Endothelial cell of umbilical vein (primary cell): ENCODE measurements around the gene ETV6. TPM values are rescaled to one million over a fixed set of nuclear protein-coding genes. Genes with fewer than 3 reads are reported as not detected.

Experiments used
- BruUV-seq: library from RNA; stranded (reverse); fragments of 400-500 nt; replicated peaks from 2 replicates; lab custom pipeline; 2021; lab: Mats Ljungman, UMichigan
- CTCF ChIA-PET: fragments of 300-600, 350-600 bp; sonication (Branson Sonifier 250); formaldehyde crosslinking; loops from one replicate; lab custom pipeline; 2021; ENCODE audit warnings: antibody characterized with exemption, inconsistent platforms; lab: Charles Lee
- POLR2A ChIA-PET: fragments of 300-600, 350-600 bp; sonication (Branson Sonifier 250); formaldehyde crosslinking; loops from one replicate; lab custom pipeline; 2021; ENCODE audit warnings: antibody characterized with exemption, inconsistent platforms; lab: Charles Lee
- DNase-seq: peaks from one replicate; pipeline ENCODE4 v3.0.0-alpha.2; 2011; ENCODE audit warnings: low read depth, low spot score
- FAIRE-seq: peaks from 2 replicates; lab custom pipeline; 2011; peaks lifted over from hg19 to GRCh38; lab: Jason Lieb, UNC
- H2AFZ ChIP-seq: 2 replicates; pipeline ENCODE4 v1.6.0; 2012; ENCODE audit warnings: low read depth, low read length, control low read depth, inconsistent platforms
- H3K27ac ChIP-seq: 2 replicates; pipeline ENCODE4 v1.5.1; 2011; ENCODE audit warnings: low read depth, mild to moderate bottlenecking, control low read depth, low read length, moderate library complexity; ENCODE audit not compliant: insufficient read depth
- H3K27me3 ChIP-seq, 2 experiments: 2 replicates each; pipeline versions ENCODE4 v1.6.0 to v1.6.1; 2011; ENCODE audit warnings: low read length in 2 of 2, mixed read lengths in 1 of 2; ENCODE audit not compliant: control insufficient read depth in 2 of 2, insufficient read depth in 2 of 2
- H3K36me3 ChIP-seq, 2 experiments: 2 replicates in 1 of 2; 3 replicates in 1 of 2; pipeline ENCODE4 v1.5.1; 2011; ENCODE audit warnings: low read length in 2 of 2, mild to moderate bottlenecking in 1 of 2, moderate library complexity in 1 of 2; ENCODE audit not compliant: control insufficient read depth in 2 of 2, insufficient read depth in 2 of 2; ENCODE audit errors: extremely low read depth in 1 of 2
- H3K4me1 ChIP-seq: 3 replicates; pipeline ENCODE4 v1.5.1; 2011; ENCODE audit warnings: mild to moderate bottlenecking, low read length; ENCODE audit not compliant: control insufficient read depth, insufficient read depth; ENCODE audit errors: extremely low read depth
- H3K4me2 ChIP-seq: 2 replicates; pipeline ENCODE4 v1.6.1; 2011; ENCODE audit warnings: low read length, control low read depth, mixed read lengths; ENCODE audit not compliant: insufficient read depth
- H3K4me3 ChIP-seq, 3 experiments: fragments of 200-600 bp in 1 of 3; sonication (generic), shearing (Covaris generic) in 1 of 3; replicated peaks in 1 of 3; 2 replicates each; pipeline ENCODE4 v1.5.1; 2011 to 2016; ENCODE audit warnings: control low read depth in 3 of 3, low read length in 3 of 3, mild to moderate bottlenecking in 2 of 3, inconsistent platforms in 1 of 3, low read depth in 1 of 3, moderate library complexity in 1 of 3; ENCODE audit not compliant: insufficient read depth in 1 of 3
- H3K79me2 ChIP-seq: 2 replicates; pipeline ENCODE4 v1.6.0; 2012; ENCODE audit warnings: low read length, inconsistent platforms; ENCODE audit not compliant: control insufficient read depth, insufficient read depth
- H3K9ac ChIP-seq: replicated peaks from 2 replicates; pipeline ENCODE3; 2011; ENCODE audit warnings: low read length, control low read depth; ENCODE audit not compliant: insufficient read depth; ENCODE audit errors: extremely low read depth
- H3K9me1 ChIP-seq: replicated peaks from 3 replicates; pipeline ENCODE4 v1.6.0; 2011; ENCODE audit warnings: mild to moderate bottlenecking, low read length; ENCODE audit not compliant: control insufficient read depth, insufficient read depth; ENCODE audit errors: extremely low read depth
- H3K9me3 ChIP-seq: replicated peaks from 2 replicates; pipeline ENCODE4 v1.5.1; 2012; ENCODE audit warnings: low read length, inconsistent platforms; ENCODE audit not compliant: control insufficient read depth, insufficient read depth
- H4K20me1 ChIP-seq: replicated peaks from 2 replicates; pipeline ENCODE3; 2011; ENCODE audit warnings: mild to moderate bottlenecking, low read length; ENCODE audit not compliant: control insufficient read depth, insufficient read depth; ENCODE audit errors: extremely low read depth
- CTCF ChIP-seq, 2 donors: IDR thresholded peaks; 1 replicate in 1 of 2; 2 replicates in 1 of 2; pipeline ENCODE4 v1.5.1; 2011; ENCODE audit warnings: low read length in 2 of 2, mild to moderate bottlenecking in 2 of 2, moderate library complexity in 2 of 2, control low read depth in 1 of 2, inconsistent platforms in 1 of 2, low read depth in 1 of 2; ENCODE audit not compliant: insufficient read depth in 1 of 2; ENCODE audit errors: extremely low read depth in 1 of 2
- EZH2 ChIP-seq: IDR thresholded peaks from 2 replicates; pipeline ENCODE4 v1.6.1; 2012; ENCODE audit warnings: borderline replicate concordance, low read depth, mild to moderate bottlenecking, moderate library complexity, low read length, inconsistent platforms; ENCODE audit not compliant: severe bottlenecking
- FOS ChIP-seq: IDR thresholded peaks from 2 replicates; pipeline ENCODE4 v1.6.1; 2011; ENCODE audit warnings: mild to moderate bottlenecking, low read length, moderate library complexity, borderline replicate concordance; ENCODE audit not compliant: insufficient read depth
- GATA2 ChIP-seq: IDR thresholded peaks from 2 replicates; pipeline ENCODE4 v1.7.0; 2011; ENCODE audit warnings: low read depth, mild to moderate bottlenecking, moderate library complexity, mixed read lengths, low read length; ENCODE audit not compliant: insufficient read length, insufficient read depth
- JUN ChIP-seq: IDR thresholded peaks from 2 replicates; pipeline ENCODE4 v1.6.1; 2011; ENCODE audit warnings: borderline replicate concordance, low read depth; ENCODE audit not compliant: insufficient read length, insufficient read depth
- MAX ChIP-seq: IDR thresholded peaks from 2 replicates; pipeline ENCODE4 v1.6.1; 2011; ENCODE audit not compliant: insufficient read depth, insufficient read length
- MYC ChIP-seq: IDR thresholded peaks from one replicate; pipeline ENCODE4 v1.6.1; 2011; ENCODE audit warnings: mild to moderate bottlenecking, low read depth, low read length
- POLR2A ChIP-seq: IDR thresholded peaks from 2 replicates; pipeline ENCODE4 v1.6.1; 2012; ENCODE audit warnings: low read depth, mild to moderate bottlenecking, control low read depth, low read length
- POLR2AphosphoS5 ChIP-seq: IDR thresholded peaks from 2 replicates; pipeline ENCODE4 v1.6.1; 2012; ENCODE audit warnings: low read depth, mild to moderate bottlenecking, control low read depth, low read length, moderate library complexity; ENCODE audit not compliant: insufficient read depth
- dilution Hi-C: fragments of 300-500 bp; cut with MboI; formaldehyde crosslinking; loops from one replicate; pipeline ENCODE4 v1.15.0; 2019; ENCODE audit warnings: low sequenced_read_pairs; ENCODE audit not compliant: extremely low pct_ligation_motif_present
- intact Hi-C: fragments of 100-400 bp; cut with micrococcal nuclease; formaldehyde crosslinking; loops from one replicate; pipeline ENCODE4 v1.10.0; 2022
- polyA plus RNA-seq, 4 experiments: library from polyadenylated mRNA; depleted of rRNA in 3 of 4; stranded (reverse) in 3 of 4; unstranded in 1 of 4; fragments of >200 nt; gene quantifications; 2 replicates each; pipeline versions ENCODE4 v1.2.1 to v1.2.3, GENCODE V29; 2011 to 2012; ENCODE audit warnings: missing spikeins in 1 of 4
- total RNA-seq: library from RNA; stranded (reverse); gene quantifications from 2 replicates; pipeline ENCODE4 v1.2.3, GENCODE V29; 2021

ETV6 gene
- total and polyA plus RNA-seq, 2 donors (not counting 3 experiments of a cell fraction or from before 2014, with no cell fraction given): 15.9 to 57.1 TPM

- no peak overlapping the region for H2AFZ ChIP-seq
- H4K20me1 ChIP-seq: peaks cover 3% of the 10 kb centered on the region
- no peak overlapping the region for H3K27ac ChIP-seq
- intact Hi-C loops (no loop called here), dilution Hi-C loops (no loop called here)
- DNase-seq (no peak), FAIRE-seq (no peak)
- peaks cover 84% of the 10 kb centered on the region for H3K79me2 ChIP-seq
- POLR2A ChIA-PET: no interaction called here
- H3K36me3 ChIP-seq: no peaks in the 10 kb centered on the region
- CTCF ChIA-PET: interaction anchor here (1.5 kb wide), 1 partner anchor 30 kb away, joined by 3 read pairs; no protein-coding TSS in a partner anchor
- H3K9ac ChIP-seq: no peak overlapping the region
- no TSS peak for BruUV-seq
- H3K9me3 ChIP-seq: no peaks in the 10 kb centered on the region
- H3K4me2 ChIP-seq: no peak overlapping the region
- no peaks in the 10 kb centered on the region for H3K9me1 ChIP-seq
- peaks cover 23% of the 10 kb centered on the region for H3K4me1 ChIP-seq
- no peak overlapping the region for H3K4me3 ChIP-seq
- TF ChIP-seq POLR2A: no peak
- no peak for TF ChIP-seq FOS
- no peak for TF ChIP-seq MAX
- TF ChIP-seq EZH2: no peak
- TF ChIP-seq POLR2AphosphoS5: no peak
- no peak for TF ChIP-seq MYC
- no peak for TF ChIP-seq CTCF (IDR thresholded peaks at IDR 0.05; ENCODE audit: extremely low read depth in 1 of 2, insufficient read depth in 1 of 2, low read depth in 1 of 2, low read length in 2 of 2)
- TF ChIP-seq GATA2: no peak
- TF ChIP-seq JUN: no peak
- no peaks in the 10 kb centered on the region for H3K27me3 ChIP-seq
Observed at GRCh38 chr12:11696084-11696483, 46.6 kb downstream of the ETV6 start.
